Brain microvascular endothelial cell (primary cell): ENCODE measurements around the gene CHKB.

Experiments used
- DNase-seq: peaks from one replicate; pipeline ENCODE4 v3.0.0-alpha.2; 2020
- H3K27ac ChIP-seq: fragments of 250-450 bp; sonication (Bioruptor Pico); 2 replicates; pipeline ENCODE4 v1.5.1; 2020; ENCODE audit warnings: mild to moderate bottlenecking, moderate library complexity
- H3K27me3 ChIP-seq: fragments of 250-450 bp; sonication (Bioruptor Pico); replicated peaks from 2 replicates; pipeline ENCODE4 v1.5.1; 2020; ENCODE audit warnings: mild to moderate bottlenecking
- H3K36me3 ChIP-seq: fragments of 250-450 bp; sonication (Bioruptor Pico); replicated peaks from 2 replicates; pipeline ENCODE4 v1.5.1; 2020; ENCODE audit warnings: mild to moderate bottlenecking
- H3K4me3 ChIP-seq: 2 replicates; pipeline ENCODE4 v1.5.1; 2011; ENCODE audit warnings: low read depth, mild to moderate bottlenecking, control low read depth, low read length, moderate library complexity
- in situ Hi-C: cut with HindIII; loops from 2 replicates; pipeline ENCODE4 v1.10.0; 2017; ENCODE audit warnings: low sequenced_read_pairs, low pct_ligation_motif_present
- TF ChIP-seq, protein P1 (sequence below): IDR thresholded peaks from 2 replicates; pipeline ENCODE4 v1.5.1; 2011; ENCODE audit warnings: low read depth, mild to moderate bottlenecking, moderate library complexity, low read length, control low read depth, inconsistent platforms; ENCODE audit errors: missing control alignments

The CHKB gene

DNA sequence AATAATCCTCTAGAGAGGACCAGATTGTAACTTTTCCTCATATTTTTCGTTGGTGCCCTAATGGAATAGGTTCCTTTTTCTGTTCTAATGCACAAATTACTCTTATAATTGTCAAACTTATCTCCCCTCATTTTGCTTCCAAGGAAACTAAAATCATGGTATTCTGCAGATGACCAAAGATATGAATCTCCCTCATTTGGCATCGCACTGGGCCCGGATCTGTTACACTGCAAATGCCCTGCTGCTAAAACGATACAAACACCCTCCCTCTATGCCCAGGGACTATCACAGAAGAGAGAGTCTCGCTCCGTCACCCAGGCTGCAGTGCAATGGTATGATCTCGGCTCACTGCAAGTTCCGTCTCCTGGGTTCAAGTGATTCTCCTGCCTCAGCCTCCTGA is 29.3 kb downstream of the CHKB start:
- no peaks in the 10 kb centered on the region for H3K36me3 ChIP-seq
- no peak overlapping the region for H3K27ac ChIP-seq
- peaks cover 18% of the 10 kb centered on the region for H3K27me3 ChIP-seq
- in situ Hi-C loops: no loop called here
- TF ChIP-seq, protein P1, sequence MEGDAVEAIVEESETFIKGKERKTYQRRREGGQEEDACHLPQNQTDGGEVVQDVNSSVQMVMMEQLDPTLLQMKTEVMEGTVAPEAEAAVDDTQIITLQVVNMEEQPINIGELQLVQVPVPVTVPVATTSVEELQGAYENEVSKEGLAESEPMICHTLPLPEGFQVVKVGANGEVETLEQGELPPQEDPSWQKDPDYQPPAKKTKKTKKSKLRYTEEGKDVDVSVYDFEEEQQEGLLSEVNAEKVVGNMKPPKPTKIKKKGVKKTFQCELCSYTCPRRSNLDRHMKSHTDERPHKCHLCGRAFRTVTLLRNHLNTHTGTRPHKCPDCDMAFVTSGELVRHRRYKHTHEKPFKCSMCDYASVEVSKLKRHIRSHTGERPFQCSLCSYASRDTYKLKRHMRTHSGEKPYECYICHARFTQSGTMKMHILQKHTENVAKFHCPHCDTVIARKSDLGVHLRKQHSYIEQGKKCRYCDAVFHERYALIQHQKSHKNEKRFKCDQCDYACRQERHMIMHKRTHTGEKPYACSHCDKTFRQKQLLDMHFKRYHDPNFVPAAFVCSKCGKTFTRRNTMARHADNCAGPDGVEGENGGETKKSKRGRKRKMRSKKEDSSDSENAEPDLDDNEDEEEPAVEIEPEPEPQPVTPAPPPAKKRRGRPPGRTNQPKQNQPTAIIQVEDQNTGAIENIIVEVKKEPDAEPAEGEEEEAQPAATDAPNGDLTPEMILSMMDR: no peak
- H3K4me3 ChIP-seq: no peak overlapping the region
- no peak for DNase-seq

DNA sequence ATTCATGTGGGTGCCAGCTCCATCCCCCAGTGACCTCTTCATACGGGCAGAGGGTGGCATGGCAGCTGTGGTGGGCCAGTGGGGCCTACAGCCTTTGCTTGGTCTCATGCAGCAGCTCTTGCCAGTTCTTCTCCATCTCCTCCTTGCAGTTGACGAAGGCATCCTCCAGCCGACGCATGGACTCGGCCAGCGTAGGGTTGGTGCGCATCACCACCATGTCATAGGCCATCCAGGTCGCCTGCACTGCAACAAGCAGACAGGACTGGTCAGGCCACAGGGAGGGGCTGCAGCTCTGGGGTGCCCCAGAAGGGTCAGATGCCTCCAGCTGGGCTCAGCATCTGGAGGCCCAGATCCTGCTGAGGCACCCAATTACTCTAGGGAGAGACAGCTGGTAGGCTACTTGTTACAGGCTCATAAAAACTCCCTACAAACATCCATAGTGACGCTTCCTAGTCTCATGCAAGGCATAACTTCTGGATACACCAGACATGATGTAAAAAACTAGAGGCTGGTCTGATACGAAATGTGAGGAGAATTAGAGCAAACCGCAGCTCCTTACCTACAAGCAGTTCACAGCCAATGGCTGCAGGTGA is 31.4 kb downstream of the CHKB start:
- H3K27me3 ChIP-seq: peaks cover 36% of the 10 kb centered on the region

DNA sequence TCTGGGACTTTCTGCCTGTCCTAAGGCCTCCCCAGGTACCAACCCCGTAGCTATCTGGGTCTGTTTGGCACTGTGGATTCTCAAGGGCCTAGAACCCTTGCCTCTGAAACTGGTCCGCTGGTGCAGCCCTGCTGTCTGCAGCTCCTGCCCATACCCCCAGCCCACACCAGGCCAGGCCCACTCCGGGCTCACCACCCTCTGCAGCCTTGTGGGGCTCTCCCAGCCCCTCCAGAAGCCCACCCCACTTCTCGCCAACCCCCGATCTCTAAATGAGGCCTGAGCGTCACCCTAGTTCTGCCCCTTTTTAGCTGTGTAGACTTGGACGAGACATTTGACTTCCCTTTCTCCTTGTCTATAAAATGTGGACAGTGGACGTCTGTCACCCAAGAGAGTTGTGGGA is 32.3 kb downstream of the CHKB start:
- Histone ChIP-seq H3K27ac (no peak overlapping the region), H3K36me3 (no peaks in the 10 kb centered on the region), H3K4me3 (no peak overlapping the region), H3K27me3 (peaks cover 40% of the 10 kb centered on the region)
- no peak for DNase-seq
- in situ Hi-C loops: no loop called here
- TF ChIP-seq, protein P1: no peak

More for the DNA sequence above, 31.4 kb downstream of the CHKB start:
- in situ Hi-C loops: no loop called here
- TF ChIP-seq, protein P1: no peak
- no peak overlapping the region for H3K27ac ChIP-seq
- DNase-seq: no peak
- H3K4me3 ChIP-seq: no peak overlapping the region
- no peaks in the 10 kb centered on the region for H3K36me3 ChIP-seq

DNA sequence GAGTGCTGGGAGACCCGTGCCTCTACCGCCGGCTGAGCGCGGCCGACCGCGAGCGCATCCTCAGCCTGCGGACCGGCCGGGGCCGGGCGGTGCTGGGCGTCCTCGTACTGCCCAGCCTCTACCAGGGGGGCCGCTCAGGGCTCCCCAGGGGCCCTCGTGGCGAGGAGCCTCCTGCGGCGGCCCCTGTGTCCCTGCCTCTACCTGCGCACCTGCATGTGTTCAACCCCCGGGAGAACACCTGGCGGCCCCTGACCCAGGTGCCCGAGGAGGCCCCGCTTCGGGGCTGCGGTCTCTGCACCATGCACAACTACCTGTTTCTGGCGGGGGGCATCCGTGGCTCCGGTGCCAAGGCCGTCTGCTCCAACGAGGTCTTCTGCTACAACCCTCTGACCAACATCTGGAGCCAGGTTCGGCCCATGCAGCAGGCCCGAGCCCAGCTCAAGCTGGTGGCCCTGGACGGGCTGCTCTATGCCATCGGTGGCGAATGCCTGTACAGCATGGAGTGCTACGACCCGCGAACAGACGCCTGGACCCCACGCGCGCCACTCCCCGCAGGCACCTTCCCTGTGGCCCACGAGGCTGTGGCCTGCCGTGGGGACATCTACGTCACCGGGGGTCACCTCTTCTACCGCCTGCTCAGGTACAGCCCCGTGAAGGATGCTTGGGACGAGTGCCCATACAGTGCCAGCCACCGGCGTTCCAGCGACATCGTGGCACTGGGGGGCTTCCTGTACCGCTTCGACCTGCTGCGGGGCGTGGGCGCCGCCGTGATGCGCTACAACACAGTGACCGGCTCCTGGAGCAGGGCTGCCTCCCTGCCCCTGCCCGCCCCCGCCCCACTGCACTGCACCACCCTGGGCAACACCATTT is 33.5 kb downstream of the CHKB start:
- DNase-seq: no peak

DNA sequence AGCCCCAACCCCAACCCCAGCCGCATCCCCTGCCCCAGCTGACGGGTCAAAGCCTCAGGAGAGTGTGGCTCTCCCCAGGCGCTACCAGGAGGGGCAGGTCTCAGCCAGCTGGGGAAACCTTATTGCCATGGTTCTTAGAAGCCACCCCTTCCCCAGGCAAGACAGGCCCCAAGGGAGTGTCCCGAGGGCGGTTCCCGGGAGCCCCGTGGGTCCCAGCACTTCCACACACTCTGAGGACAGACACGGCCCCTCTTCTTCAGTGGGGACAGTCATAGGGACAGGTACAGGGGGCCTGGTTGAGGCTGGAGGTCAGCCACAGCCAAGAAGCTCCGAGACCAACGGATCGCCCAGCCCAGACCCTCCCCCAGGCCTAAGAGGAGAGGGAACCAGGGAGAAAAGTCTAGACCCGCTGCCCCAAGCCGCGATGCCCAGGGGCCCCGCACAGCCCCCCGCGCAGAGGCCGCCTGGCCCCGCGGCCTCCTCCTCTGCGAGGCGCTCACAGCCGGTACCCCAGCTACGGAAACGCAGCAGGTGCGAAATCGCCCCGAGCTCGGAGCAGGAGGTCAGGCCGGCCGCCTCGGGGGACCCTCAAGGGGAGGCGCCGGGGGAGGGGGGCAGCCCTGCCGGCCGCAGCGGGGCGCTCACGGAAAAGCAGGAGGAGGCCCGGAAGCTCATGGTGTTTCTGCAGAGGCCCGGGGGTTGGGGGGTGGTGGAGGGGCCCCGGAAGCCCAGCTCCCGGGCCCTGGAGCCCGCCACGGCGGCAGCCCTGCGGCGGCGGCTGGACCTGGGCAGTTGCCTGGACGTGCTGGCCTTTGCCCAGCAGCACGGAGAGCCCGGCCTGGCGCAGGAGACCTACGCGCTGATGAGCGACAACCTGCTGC is 34.4 kb downstream of the CHKB start:
- no peak overlapping the region for H3K4me3 ChIP-seq
- no peak overlapping the region for H3K27ac ChIP-seq
- in situ Hi-C loops: no loop called here
- TF ChIP-seq, protein P1: no peak
- H3K36me3 ChIP-seq: no peaks in the 10 kb centered on the region
- no peak for DNase-seq
- peaks cover 40% of the 10 kb centered on the region for H3K27me3 ChIP-seq

More for the DNA sequence above, 33.5 kb downstream of the CHKB start:
- Histone ChIP-seq H3K36me3 (no peaks in the 10 kb centered on the region), H3K27me3 (peaks cover 40% of the 10 kb centered on the region), H3K4me3 (no peak overlapping the region), H3K27ac (no peak overlapping the region)
- TF ChIP-seq, protein P1: no peak
- in situ Hi-C loops: no loop called here
